ENCODE measurements around the gene ELOVL5.

The ELOVL5 gene

GRCh38 chr6:53269827-53270226 lies 78.9 kb downstream of the ELOVL5 start:
- DNase-seq (ENCODE audit: low spot score) = no peak

GRCh38 chr6:53268858-53269608 lies 79.7 kb downstream of the ELOVL5 start:
- DNase-seq (ENCODE audit: low spot score) = no peak

GRCh38 chr6:53266553-53267090 lies 82.1 kb downstream of the ELOVL5 start:
- DNase-seq (ENCODE audit: low spot score) = no peak

GRCh38 chr6:53264915-53265607 lies 83.7 kb downstream of the ELOVL5 start:
- DNase-seq (ENCODE audit: low spot score) = no peak

- DNase-seq (ENCODE audit: low spot score) = no peak
Measured at GRCh38 chr6:53264337-53264736, 84.4 kb downstream of the ELOVL5 start.

GRCh38 chr6:53263917-53264316 lies 84.8 kb downstream of the ELOVL5 start:
- DNase-seq (ENCODE audit: low spot score) = no peak

GRCh38 chr6:53259860-53260580 lies 88.7 kb downstream of the ELOVL5 start:
- no peak for DNase-seq (ENCODE audit: low spot score)

GRCh38 chr6:53258774-53259155 lies 90.0 kb downstream of the ELOVL5 start:
- DNase-seq (ENCODE audit: low spot score) = no peak

- no peak for DNase-seq (ENCODE audit: low spot score)
Measured at GRCh38 chr6:53258076-53258773, 90.5 kb downstream of the ELOVL5 start.

GRCh38 chr6:53257533-53257932 lies 91.2 kb downstream of the ELOVL5 start:
- DNase-seq (ENCODE audit: low spot score) = no peak

- DNase-seq (ENCODE audit: low spot score) = no peak
Measured at GRCh38 chr6:53257001-53257400, 91.7 kb downstream of the ELOVL5 start.

GRCh38 chr6:53252177-53252692 lies 96.5 kb downstream of the ELOVL5 start:
- no peak for DNase-seq (ENCODE audit: low spot score)

GRCh38 chr6:53251033-53251672 lies 97.6 kb downstream of the ELOVL5 start:
- DNase-seq (ENCODE audit: low spot score) = no peak

- DNase-seq (ENCODE audit: low spot score) = no peak
Measured at GRCh38 chr6:53250176-53251032, 98.3 kb downstream of the ELOVL5 start.

GRCh38 chr6:53246924-53247323 lies 101.8 kb downstream of the ELOVL5 start:
- DNase-seq (ENCODE audit: low spot score) = no peak

GRCh38 chr6:53244958-53245357 lies 103.8 kb downstream of the ELOVL5 start:
- DNase-seq (ENCODE audit: low spot score) = no peak

- no peak for DNase-seq (ENCODE audit: low spot score)
Measured at GRCh38 chr6:53244399-53244931, 104.3 kb downstream of the ELOVL5 start.

GRCh38 chr6:53241938-53242337 lies 106.8 kb downstream of the ELOVL5 start:
- DNase-seq (ENCODE audit: low spot score) = no peak

GRCh38 chr6:53240761-53241160 lies 108.0 kb downstream of the ELOVL5 start:
- DNase-seq (ENCODE audit: low spot score) = no peak

GRCh38 chr6:53240139-53240538 lies 108.6 kb downstream of the ELOVL5 start:
- DNase-seq (ENCODE audit: low spot score) = no peak
